Fibroblast of upper back skin (primary cell): Measurements from ENCODE around the gene RILPL2.
"Not testable (repeated sequence)": the region's sequence is repeated elsewhere in the genome, so short reads cannot be mapped to it uniquely, and the experiment has no call there.

Source experiments
- DNase-seq: peaks from one replicate; pipeline ENCODE4 v3.0.0-alpha.2; 2013

RILPL2 gene

DNA sequence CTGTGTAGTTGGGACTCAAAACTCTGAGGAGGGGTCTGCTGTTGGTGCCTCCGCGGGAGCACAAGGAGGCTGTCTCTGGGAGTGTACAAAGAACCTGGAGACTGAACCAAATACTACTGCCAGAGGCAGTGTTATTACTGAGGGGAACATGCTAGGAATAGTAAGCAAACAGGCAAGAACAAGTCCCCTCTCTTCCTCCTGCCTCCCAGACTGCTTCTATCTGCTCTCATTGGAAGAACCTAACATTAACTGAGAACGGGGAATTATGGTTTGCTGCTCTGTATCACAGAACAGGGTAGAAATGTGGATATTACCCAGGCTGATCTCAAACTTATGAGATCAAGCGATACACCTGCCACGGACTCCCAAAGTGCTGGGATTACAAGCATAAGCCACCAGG is 57.1 kb downstream of the RILPL2 start:
- no peak for DNase-seq

DNA sequence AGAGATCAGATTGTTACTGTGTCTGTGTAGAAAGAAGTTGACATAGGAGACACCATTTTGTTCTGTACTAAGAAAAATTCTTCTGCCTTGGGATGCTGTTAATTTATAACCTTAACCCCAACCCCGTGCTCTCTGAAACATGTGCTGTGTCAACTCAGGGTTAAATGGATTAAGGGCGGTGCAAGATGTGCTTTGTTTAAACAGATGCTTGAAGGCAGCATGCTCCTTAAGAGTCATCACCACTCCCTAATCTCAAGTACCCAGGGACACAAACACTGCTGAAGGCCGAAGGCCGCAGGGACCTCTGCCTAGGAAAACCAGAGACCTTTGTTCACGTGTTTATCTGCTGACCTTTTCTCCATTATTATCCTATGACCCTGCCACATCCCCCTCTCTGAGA is 64.1 kb downstream of the RILPL2 start:
- not testable (repeated sequence) for DNase-seq

DNA sequence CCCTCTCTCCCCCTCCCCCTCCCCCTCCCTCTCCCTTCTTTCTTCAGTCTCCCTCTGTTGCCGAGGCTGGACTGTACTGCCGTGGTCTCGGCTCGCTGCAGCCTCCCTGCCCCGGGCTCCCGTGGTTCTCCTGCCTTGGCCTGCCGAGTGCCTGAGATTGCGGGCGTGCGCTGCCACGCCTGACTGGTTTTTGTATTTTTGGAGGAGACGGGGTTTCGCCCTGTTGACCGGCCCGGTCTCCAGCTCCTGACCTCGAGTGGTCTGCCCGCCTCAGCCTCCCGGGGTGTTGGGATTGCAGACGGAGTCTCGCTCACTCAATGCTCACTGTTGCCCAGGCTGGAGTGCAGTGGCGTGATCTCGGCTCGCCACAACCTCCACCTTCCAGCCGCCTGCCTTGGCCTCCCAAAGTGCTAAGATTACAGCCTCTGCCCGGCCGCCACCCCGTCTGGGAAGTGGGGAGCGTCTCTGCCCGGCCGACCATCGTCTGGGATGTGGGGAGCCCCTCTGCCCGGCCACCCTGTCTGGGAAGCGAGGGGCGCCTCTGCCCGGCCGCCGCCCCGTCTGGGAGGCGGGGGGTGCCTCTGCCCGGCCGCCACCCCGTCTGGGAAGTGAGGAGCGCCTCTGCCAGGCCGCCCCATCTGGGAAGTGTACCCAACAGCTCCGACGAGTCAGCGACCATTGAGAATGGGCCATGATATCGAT is 64.7 kb downstream of the RILPL2 start:
- DNase-seq: not testable (repeated sequence)

DNA sequence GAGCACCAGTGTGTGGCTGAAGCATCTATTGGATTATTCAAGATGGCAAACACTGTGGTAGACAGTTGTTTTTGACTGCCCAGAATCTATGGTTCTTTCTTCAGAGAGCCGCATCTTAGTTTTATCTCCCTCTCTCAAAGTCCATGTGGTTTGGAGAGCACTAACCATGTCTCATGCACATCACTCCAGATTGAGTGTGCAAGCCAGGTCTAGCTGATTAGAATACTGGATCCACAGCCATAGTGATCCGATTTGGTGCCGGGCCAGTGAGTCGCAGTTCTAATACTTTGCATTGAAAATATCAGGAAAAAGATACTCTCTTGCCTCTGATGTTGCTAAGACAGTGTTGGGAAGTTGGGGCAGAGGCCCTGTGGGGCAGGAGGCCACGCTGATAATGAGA is 67.3 kb downstream of the RILPL2 start:
- no peak for DNase-seq

DNA sequence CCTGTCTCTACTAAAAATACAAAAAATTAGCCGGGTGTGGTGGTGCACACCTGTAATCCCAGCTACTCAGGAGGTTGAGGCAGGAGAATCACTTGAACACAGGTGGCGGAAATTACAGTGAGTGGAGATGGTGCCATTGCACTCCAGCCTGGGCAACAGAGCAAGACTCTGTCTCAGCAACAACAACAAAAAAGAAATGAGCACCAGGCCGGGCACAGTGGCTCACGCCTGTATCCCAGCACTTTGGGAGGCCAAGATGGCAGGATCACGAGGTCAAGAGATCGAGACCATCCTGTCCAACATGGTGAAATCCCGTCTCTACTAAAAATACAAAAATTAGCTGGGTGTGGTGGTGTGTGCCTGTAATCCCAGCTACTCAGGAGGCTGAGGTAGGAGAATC is 68.1 kb downstream of the RILPL2 start:
- not testable (repeated sequence) for DNase-seq

DNA sequence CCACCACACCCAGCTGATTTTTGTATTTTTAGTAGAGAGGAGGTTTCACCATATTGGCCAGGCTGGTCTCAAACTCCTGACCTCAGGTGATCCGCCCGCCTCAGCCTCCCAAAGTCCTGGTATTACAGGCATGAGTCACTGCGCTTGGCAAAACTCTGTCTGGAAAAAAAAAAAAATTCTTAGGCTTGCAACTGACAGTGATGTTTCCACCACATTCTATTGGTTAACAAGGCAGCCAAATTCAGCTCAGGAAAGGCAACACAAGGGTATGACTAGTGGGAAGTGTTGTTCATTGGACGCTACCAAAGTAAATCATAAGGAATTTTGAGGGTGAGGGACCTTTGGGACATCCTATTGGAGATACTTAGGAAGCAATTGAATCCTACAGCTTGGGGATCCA is 69.0 kb downstream of the RILPL2 start:
- DNase-seq: no peak
